Dermis microvascular lymphatic vessel endothelial cell (primary cell): Measurements from ENCODE around the gene TCFL5. TPM values are rescaled to one million over a fixed set of nuclear protein-coding genes. Genes with fewer than 3 reads are reported as not detected.

ENCODE experiments used
- DNase-seq, 2 donors: peaks; one replicate each; pipeline versions ENCODE4 v3.0.0 to v3.0.0-alpha.2; 2010; ENCODE audit warnings: low read depth in 2 of 2
- total RNA-seq: library from RNA; depleted of rRNA; stranded (reverse); fragments of >200 nt; gene quantifications from 2 replicates; pipeline ENCODE4 v1.2.1, GENCODE V29; 2014

Gene TCFL5
- total RNA-seq, 1 donor from 2014 or later: 9.5 TPM

DNA sequence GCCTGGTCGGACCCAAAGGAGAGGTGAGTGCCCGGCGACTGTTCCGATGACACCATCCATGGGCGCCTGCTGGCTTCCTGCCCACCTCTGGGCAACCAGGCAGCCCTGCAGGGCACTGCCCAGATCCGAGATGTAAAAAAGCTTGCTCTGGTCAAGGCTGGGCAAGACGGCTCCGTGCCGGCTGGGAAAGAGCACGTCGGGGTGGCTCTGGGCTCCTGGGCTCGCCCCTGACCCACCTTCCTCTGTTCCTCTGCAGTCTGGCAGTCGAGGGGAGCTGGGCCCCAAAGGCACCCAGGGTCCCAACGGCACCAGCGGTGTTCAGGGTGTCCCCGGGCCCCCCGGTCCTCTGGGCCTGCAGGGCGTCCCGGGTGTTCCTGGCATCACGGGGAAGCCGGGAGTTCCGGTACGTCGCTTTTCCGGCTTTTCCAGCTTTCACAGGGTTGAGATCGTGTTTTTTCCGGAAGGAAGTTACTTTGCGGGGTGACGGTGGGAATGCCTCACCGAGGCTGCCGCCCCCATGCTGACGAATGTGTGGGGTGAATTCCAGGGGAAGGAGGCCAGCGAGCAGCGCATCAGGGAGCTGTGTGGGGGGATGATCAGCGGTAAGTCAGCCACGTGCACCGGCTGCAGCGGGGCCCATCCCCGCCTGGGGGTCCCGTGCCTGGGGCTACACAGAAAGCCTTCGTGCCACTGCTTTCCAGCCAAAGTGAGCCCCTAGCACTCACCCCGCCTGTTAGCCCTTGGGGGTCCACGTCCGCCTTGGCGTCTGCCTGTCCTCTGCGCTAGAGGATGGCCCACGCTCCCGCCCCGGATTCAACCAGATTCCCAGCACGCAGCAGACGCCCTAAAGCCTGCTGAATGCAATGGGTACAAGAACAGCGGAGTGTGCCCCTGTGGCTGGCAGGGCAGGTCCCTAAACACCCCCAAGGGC, 25.4 kb downstream of the TCFL5 start:
- peak; percentile 67 to 73 for DNase-seq

DNA sequence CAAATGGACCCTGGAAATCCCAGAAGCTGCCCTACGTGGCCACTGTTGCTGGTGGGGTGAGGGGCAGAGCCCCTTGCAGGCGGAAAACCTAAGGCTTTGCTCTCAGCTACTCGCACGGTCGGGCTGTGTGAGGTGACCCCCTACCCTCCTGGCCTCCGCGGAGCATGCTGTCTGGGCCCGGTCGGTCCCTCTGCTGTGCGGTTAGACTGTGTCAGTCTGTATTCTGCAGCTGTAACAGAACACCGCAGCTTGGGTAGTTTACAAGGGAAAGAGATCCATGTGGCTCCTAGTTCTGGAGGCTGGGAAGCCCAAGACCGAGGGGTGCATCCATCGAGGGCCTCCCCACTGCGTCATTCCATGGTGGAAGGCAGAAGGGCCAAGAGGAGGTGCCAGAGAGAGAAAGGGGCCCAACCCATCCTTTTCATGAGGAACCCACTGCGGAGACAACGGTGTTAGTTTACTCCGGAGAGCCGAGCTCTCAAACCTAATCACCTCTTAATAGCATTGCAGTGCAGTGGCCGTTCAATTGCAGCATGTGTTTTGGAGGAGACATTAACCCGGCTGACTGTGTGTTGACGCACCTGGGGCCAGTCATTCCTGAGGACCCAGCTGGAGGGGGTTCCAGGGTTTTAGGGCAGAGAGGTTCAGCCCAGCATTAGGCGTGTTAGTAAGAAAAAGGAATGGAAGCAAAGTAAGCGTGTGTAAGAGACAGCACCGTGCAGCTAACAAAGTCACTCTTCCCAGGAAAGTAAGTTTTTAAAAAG, 26.5 kb downstream of the TCFL5 start:
- no peak for DNase-seq

DNA sequence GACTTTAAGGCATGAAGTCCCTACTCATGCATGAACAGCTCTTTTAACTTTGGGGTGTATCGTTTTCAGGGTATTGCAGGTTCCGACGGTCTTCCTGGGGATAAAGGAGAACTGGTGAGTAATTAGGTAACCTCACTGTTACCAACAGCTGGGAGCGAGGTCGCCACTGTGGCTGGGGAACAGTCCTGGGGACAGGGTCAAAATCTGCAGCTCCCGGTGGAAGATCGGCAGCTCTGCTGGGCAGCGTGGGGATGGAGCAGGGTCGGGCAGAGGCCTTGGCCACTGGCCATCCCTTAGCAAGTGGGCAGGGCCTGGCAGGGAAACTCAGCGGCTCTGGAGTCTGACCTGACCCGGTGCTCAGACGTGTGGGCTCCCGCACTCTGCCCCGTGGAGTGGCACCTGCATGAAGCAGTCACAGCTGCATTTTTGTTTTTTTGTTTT, 28.7 kb downstream of the TCFL5 start:
- DNase-seq: no peak

GRCh38 chr20:62832212-62832922, 29.3 kb downstream of the TCFL5 start:
- DNase-seq: no peak

DNA sequence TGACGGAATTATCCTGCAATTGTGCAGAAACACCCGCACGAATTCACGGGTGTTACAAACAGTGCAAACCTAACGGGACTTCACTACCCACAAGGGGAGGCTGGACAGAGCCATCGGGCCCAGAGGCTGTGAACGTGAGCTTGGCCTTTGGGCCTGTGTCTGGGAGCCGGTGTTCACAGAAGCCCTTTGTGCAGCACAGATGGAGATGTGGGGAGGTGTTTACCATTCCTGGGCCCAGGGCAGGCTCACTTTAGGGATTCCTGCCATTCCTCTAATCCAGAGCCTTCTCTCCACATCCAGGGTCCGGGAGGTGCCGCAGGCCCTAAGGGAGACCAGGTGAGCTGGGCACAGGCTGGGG, 29.8 kb downstream of the TCFL5 start:
- DNase-seq: no peak

GRCh38 chr20:62831361-62831788, 30.2 kb downstream of the TCFL5 start:
- DNase-seq: no peak

DNA sequence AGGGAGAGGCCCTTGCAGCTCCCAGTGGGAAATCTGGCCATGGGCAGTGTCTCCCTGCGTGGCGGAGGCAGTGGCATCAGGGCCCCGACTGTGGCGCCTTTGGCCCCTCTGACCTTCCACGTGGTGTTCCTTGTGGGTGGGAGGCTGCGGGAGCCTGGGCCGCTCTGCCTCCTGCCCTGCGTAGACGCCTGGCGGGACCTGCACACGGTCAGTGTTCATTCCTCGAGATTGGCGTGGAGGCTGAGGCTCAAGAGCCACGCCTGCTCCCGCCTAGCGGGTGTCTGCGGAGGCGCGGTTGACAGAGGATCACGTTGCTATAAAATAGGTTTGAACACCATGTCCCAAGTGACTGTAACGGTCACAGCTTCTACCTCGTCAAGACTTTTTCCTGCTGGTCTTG, 30.8 kb downstream of the TCFL5 start:
- DNase-seq: no peak

DNA sequence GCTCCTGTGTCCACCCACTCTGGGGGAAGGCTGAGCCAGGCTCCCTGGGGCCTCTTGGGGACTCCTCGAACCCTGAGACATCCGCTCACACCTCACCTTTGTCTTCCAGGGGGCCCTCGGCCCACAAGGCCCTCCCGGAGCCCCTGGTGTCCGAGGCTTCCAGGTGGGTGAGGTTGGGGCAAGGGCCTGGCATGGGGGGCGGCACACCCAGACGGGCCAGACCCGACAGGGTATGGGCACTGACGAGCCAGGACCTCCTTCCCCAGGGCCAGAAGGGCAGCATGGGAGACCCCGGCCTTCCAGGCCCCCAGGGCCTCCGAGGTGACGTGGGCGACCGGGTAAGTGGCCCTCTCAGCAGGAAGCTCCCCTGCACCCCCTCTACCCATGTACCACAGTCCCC, 31.4 kb downstream of the TCFL5 start:
- no peak for DNase-seq

GRCh38 chr20:62829231-62830230, 32.1 kb downstream of the TCFL5 start:
- DNase-seq: no peak

GRCh38 chr20:62828511-62829230, 33.0 kb downstream of the TCFL5 start:
- no peak for DNase-seq

GRCh38 chr20:62828051-62828450, 33.6 kb downstream of the TCFL5 start:
- DNase-seq: no peak

DNA sequence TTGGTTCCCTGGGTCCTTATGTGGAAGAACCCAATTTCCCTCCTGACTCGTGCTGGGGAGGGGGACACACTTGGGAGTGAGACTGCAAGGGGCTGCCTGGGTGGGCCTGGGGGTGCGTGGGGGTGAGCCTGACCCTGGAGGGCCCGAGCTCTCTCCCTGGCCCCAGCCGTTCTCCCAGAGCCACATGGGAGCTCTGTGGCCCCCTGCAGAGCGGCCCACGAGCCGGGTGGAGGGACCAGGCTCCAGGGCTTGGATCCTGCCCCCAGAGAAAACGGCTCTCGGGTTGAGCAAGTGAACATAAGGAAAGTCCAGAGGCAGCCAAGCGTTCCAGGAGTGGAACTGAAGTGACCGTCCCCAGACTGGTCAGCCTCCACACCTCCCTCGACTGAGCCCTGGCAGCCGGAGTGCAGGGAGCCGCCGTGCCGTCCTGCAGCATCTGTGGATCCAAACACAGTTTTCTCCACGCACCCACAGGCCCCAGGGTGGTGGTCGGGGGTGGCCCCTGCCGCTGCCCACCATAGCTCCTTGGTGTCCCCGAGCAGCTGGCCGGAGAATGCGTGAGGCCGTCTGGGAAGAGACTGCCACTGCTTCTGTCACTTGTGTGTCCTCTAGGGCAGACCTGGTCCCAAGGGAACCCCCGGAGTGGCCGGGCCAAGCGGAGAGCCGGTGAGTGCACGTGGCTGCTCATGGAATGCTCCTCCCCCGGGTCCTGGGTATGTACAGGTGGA, 34.1 kb downstream of the TCFL5 start:
- no peak for DNase-seq

DNA sequence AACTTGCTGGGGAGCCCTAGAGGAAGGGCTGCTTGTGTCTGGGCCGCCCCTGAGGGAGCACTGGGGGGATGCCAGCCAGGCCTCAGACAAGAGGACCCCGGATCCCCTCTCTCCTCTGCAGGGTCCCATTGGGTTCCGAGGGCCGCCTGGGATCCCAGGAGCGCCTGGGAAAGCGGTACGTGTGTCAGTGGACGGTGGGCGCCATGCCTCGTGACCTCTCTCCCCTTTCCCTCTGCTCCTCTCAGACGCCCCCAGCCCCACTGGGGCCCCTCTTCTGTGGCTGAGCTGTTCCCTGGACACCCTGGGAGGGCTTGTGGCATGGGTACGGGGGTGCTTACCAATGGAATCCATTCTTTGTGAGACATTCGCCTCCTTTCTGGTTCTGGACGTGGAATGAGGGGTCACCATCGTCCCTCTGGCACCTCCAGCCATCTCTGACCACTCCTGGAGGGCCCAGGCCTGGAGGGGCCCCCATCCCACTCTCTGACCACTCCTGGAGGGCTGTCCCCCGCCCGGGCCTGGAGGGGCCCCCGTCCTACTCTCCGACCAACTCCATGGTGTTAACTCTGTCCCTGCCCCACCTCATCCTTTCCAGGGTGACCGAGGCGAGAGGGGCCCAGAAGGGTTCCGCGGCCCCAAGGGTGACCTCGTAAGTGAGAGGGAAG, 34.8 kb downstream of the TCFL5 start:
- DNase-seq: no peak

DNA sequence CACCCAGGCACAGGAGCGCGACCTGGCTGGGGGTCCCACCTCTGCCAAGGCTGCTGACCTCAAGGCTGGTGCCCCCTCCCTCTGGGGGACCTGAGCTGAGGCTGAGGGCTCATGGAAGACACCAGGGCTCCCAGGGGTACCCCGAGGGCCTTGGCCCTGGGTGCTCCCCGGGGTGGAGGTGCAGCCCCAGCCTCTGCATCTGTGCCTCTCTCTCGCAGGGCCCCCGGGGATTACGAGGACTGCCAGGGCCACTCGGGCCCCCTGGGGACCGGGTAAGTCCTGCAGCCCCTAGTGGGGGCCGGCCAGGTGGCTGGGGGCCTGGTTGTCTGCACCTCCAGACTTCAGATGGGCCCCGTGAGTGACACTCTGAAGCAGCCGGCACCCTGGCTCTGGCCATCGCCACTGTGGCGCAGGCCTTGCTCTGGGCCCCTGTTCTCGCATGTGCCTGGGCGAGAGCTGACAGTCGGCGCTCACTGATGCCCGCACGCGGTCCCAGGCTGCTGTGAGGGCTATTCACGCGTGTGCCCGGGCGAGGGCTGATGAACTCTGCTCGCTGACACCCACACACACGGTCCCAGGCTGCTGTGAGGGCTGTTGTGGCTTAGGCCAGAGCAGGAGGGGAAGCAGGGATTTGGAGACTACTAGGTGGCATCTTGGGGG, 35.5 kb downstream of the TCFL5 start:
- no peak for DNase-seq

GRCh38 chr20:62825333-62825985, 36.2 kb downstream of the TCFL5 start:
- no peak for DNase-seq

DNA sequence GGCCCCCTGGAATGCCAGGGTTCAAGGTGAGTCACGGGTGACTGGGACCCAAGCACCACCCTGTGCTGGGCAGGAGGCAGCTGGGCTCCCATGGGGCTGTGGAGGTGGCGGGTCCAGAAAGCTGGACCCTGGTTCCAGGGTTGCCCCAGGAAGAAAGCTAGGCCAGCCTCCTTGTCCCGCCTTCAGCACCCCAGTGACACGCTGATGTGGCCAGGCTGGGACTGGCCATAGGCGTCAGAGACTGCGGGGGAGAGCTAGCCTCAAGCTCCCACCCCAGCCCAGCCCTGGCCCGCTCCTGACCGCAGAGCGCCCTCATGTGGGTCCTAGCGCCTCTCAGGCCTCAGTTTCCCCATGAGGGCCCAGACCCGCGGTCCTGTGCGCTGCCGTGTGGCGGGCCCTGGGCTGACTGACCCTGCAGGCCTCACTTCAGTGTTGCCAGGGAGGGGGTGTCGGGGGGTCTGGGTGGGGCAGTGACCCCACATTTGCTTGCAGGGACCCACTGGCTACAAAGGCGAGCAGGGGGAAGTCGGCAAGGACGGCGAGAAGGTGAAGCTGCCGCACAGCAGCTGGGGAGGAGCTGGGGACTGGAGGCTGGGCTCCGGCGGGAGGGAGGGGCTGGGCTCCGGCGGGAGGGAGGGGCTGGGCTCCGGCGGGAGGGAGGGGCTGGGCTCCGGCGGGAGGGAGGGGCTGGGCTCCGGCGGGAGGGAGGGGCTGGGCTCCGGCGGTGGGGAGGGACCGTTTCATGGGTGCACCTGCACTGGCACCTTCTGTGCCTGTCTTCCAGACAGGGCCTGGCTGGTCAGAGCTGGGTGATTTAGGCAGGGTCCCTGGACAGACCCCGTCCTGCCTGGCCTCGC, 36.9 kb downstream of the TCFL5 start:
- DNase-seq: peak in 1 of 2 donors; percentile 55
